Cortex of kidney (tissue), 1 donor: ENCODE results near the gene NSUN5.
"Not testable (repeated sequence)": the region's sequence is repeated elsewhere in the genome, so short reads cannot be mapped to it uniquely, and the experiment has no call there.

Source experiments
- DNase-seq: peaks from one replicate; lab custom pipeline; 2025; lab: John Stamatoyannopoulos, UW

The NSUN5 gene

DNA sequence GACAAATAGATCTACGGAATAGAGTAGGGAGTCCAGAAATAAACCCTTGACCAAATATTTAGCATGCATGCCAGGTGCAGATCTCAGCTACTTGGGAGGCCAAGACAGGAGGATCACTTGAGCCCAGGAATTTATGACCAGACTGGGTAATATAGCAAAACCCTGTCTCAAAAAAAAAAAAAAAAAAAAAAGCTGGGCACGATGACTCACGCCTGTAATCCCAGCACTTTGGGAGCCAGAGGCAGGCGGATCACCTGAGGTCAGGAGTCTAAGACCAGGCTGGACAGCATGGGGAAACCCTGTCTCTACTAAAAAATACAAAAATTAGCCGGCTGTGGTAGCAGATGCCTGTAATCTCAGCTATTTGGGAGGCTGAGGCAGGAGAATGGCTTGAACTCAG is 31.4 kb downstream of the NSUN5 start:
- not testable (repeated sequence) for DNase-seq

DNA sequence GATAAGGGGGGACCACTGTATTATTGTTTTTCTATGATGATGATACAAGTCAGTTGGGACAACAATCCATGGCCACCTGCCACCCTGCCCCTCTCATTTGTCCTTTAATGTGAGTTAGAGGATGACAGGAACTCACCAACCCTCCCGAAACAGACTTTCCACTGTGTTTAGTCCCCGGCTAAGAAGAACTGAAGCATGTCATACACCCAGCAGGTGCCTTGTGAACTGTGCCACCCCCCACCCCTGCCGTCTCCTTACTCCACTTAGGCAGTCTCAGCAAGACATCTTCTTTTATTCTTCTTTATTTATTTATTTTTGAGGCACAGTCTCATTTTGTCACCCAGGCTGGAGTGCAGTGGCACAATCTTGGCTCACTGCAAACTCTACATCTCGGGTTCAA is 40.8 kb downstream of the NSUN5 start:
- not testable (repeated sequence) for DNase-seq

DNA sequence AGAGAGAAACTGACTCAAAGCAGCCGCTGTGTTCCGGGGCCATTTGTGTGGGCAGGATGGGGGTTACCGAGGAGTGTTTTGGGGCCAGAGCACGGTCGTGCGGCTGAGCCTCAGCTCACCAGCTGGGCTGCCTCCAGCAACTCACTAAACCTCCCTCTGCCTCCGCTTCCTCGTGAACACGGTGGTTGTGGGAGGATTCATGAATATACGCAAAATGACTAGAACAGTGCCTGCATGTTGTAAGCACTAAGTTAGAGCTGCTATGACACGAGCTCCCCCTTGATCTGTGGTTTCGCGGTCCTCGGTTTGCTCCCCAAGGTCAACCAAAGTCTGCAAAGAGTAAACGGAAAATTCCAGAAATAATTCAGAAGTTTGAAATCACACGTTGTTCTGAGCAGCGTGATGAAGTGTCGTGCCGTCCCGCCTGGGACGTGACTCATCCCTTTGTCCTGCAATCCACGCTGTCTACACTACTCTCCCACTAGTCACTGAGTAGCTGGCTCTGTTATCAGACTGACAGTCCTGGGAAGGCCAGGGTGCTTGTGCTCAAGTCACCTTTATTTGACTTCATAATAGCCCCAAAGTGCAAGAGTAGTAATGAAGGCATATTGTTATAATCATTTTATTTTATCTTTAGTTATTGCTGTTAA is 41.8 kb downstream of the NSUN5 start:
- not testable (repeated sequence) for DNase-seq

DNA sequence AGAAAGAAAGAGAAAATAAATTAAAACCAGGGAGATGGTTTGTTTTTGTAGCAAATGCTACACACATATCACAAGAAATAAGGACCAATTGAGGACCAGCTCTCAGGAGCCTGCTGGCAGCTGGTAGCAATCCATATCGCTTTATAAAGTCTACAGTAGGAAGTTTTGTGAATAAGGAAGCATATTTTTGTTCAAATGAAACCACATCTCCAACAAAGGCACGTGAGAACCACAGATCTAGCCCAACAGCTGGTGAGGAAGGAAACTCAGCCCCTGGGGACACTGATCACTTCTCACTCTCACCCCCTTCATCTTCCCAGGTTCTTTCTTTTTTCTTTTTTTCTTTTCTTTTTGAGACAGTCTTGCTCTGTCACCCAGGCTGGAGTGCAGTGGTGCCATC is 46.2 kb downstream of the NSUN5 start:
- not testable (repeated sequence) for DNase-seq
